Common myeloid progenitor, CD34-positive (primary cell): ENCODE results near the gene TAF10.

Source experiments
- CTCF ChIA-PET: fragments of 350-600 bp; sonication (Branson Sonifier 250); formaldehyde crosslinking; loops from one replicate; lab custom pipeline; 2021; ENCODE audit warnings: antibody characterized with exemption; lab: Charles Lee
- POLR2A ChIA-PET: fragments of 350-600 bp; sonication (Branson Sonifier 250); formaldehyde crosslinking; loops from one replicate; lab custom pipeline; 2021; ENCODE audit warnings: antibody characterized with exemption; lab: Charles Lee
- DNase-seq, 3 donors: peaks; one replicate each; pipeline versions ENCODE4 v3.0.0 to v3.0.0-alpha.2; 2013
- H3K27ac ChIP-seq, 2 experiments: 1 replicate in 1 of 2; 2 replicates in 1 of 2; pipeline ENCODE4 v1.7.0; 2013; ENCODE audit warnings: inconsistent platforms in 2 of 2, low read length in 2 of 2, mild to moderate bottlenecking in 2 of 2, low read depth in 1 of 2, moderate library complexity in 1 of 2; ENCODE audit not compliant: severe bottlenecking in 2 of 2, insufficient read depth in 1 of 2, poor library complexity in 1 of 2
- H3K27me3 ChIP-seq, 5 experiments: replicated peaks in 2 of 5; 1 replicate in 3 of 5; 2 replicates in 2 of 5; pipeline versions ENCODE4 v1.6.1 to v1.7.0; 2013; ENCODE audit warnings: low read length in 4 of 5, mild to moderate bottlenecking in 2 of 5, moderate library complexity in 2 of 5, inconsistent platforms in 1 of 5; ENCODE audit not compliant: insufficient read depth in 5 of 5, control insufficient read depth in 4 of 5
- H3K36me3 ChIP-seq, 4 experiments: 1 replicate in 2 of 4; 2 replicates in 2 of 4; pipeline versions ENCODE4 v1.6.1 to v1.7.0; 2013; ENCODE audit warnings: low read length in 3 of 4, control low read depth in 1 of 4, mild to moderate bottlenecking in 1 of 4; ENCODE audit not compliant: control insufficient read depth in 4 of 4, insufficient read depth in 4 of 4
- H3K4me1 ChIP-seq, 4 experiments: 1 replicate in 3 of 4; 2 replicates in 1 of 4; pipeline versions ENCODE4 v1.6.1 to v1.7.1; 2013; ENCODE audit warnings: low read length in 3 of 4, mild to moderate bottlenecking in 3 of 4, control low read depth in 1 of 4, inconsistent platforms in 1 of 4, moderate library complexity in 1 of 4; ENCODE audit not compliant: control insufficient read depth in 4 of 4, insufficient read depth in 4 of 4; ENCODE audit errors: control extremely low read depth in 1 of 4
- H3K4me3 ChIP-seq, 7 experiments: 1 replicate in 4 of 7; 2 replicates in 3 of 7; pipeline versions ENCODE4 v1.5.1 to v1.7.0; 2013; ENCODE audit warnings: mild to moderate bottlenecking in 7 of 7, low read length in 6 of 7, moderate library complexity in 6 of 7, inconsistent platforms in 2 of 7, low read depth in 2 of 7, control low read depth in 1 of 7; ENCODE audit not compliant: insufficient read depth in 4 of 7, control insufficient read depth in 1 of 7; ENCODE audit errors: extremely low read depth in 1 of 7
- H3K9me3 ChIP-seq, 5 experiments: 1 replicate in 4 of 5; 2 replicates in 1 of 5; pipeline versions ENCODE4 v1.6.1 to v1.7.1; 2013; ENCODE audit warnings: low read length in 4 of 5, mild to moderate bottlenecking in 2 of 5, inconsistent platforms in 1 of 5, low read depth in 1 of 5, moderate library complexity in 1 of 5; ENCODE audit not compliant: control insufficient read depth in 4 of 5, insufficient read depth in 2 of 5; ENCODE audit errors: control extremely low read depth in 1 of 5
- WGBS: methylation state at CpG from one replicate; pipeline ENCODE4 v1.1.5; 2013; ENCODE audit not compliant: insufficient coverage; 5-methylcytosine and 5-hydroxymethylcytosine counted together

TAF10 gene

GRCh38 chr11:6563667-6564066 lies 48.3 kb downstream of the TAF10 start:
- no peak for DNase-seq
- H3K27ac ChIP-seq, result no peak overlapping the region
- peaks cover 0 to 4% (median 2%) of the 10 kb centered on the region in 4 experiments for H3K36me3 ChIP-seq
- WGBS, result 98% methylated on average over 9 of the region's 10 CpGs
- ChIA-PET CTCF (interaction anchor here (0.8 to 1.6 kb wide), 5 partner anchors 11 to 163 kb away, joined by 3 to 5 read pairs (median 4); no protein-coding TSS in a partner anchor), POLR2A (no interaction called here)
- H3K4me1 ChIP-seq, result peaks cover 0 to 6% (median 4%) of the 10 kb centered on the region in 4 experiments
- H3K9me3 ChIP-seq, result no peaks in the 10 kb centered on the region
- H3K27me3 ChIP-seq, result no peaks in the 10 kb centered on the region
- H3K4me3 ChIP-seq, result no peak overlapping the region

- DNase-seq, result no peak
- WGBS, result 100% methylated on average over 4 of the region's 4 CpGs
- H3K36me3 ChIP-seq, result peaks cover 0 to 4% (median 2%) of the 10 kb centered on the region in 4 experiments
- ChIA-PET CTCF (interaction anchor here (0.8 to 1.6 kb wide), 4 partner anchors 10 to 164 kb away, joined by 3 to 5 read pairs (median 4); no protein-coding TSS in a partner anchor), POLR2A (interaction anchor here (0.6 kb wide), 1 partner anchor 9 kb away, joined by 3 read pairs; no protein-coding TSS in a partner anchor)
- H3K27me3 ChIP-seq, result no peaks in the 10 kb centered on the region
- no peaks in the 10 kb centered on the region for H3K9me3 ChIP-seq
- no peak overlapping the region for H3K27ac ChIP-seq
- no peak overlapping the region for H3K4me3 ChIP-seq
- peaks cover 0 to 1% (median 0%) of the 10 kb centered on the region in 4 experiments for H3K4me1 ChIP-seq
Measured at GRCh38 chr11:6563121-6563619, 48.8 kb downstream of the TAF10 start.

- Histone ChIP-seq H3K36me3 (peaks cover 0 to 4% (median 0%) of the 10 kb centered on the region in 4 experiments), H3K4me3 (no peak overlapping the region), H3K4me1 (no peaks in the 10 kb centered on the region), H3K27ac (no peak overlapping the region), H3K9me3 (no peaks in the 10 kb centered on the region), H3K27me3 (no peaks in the 10 kb centered on the region)
- DNase-seq, result no peak
- POLR2A ChIA-PET, result no interaction called here
- CTCF ChIA-PET, result interaction anchor here (1.3 kb wide), 1 partner anchor 55 kb away, joined by 3 read pairs; no protein-coding TSS in a partner anchor
- WGBS, result 88% methylated on average over 3 of the region's 3 CpGs
Measured at GRCh38 chr11:6561288-6561687, 50.7 kb downstream of the TAF10 start.
